DND-41 (cell line): ENCODE data around the gene CREB3L1.

ENCODE experiments used
- ATAC-seq: fragments of 200-7000 bp; cut with Tn5 transposase; 3 replicates; pipeline ENCODE4 v1.9.1; 2021; ENCODE audit warnings: low read depth; ENCODE audit not compliant: insufficient read depth
- DNase-seq: peaks from one replicate; pipeline ENCODE4 v3.0.0-alpha.2; 2020
- H2AFZ ChIP-seq: 2 replicates; pipeline ENCODE4 v1.6.0; 2012; ENCODE audit warnings: low read depth, low read length
- H3K27ac ChIP-seq: 2 replicates; pipeline ENCODE4 v1.5.1; 2012; ENCODE audit warnings: low read length, inconsistent platforms
- H3K27me3 ChIP-seq: fragments of 200-600 bp; sonication (generic); 2 replicates; pipeline ENCODE4 v1.6.0; 2012; ENCODE audit warnings: low read length, mild to moderate bottlenecking, inconsistent platforms; ENCODE audit not compliant: insufficient read depth, poor library complexity
- H3K36me3 ChIP-seq: 2 replicates; pipeline ENCODE4 v1.5.1; 2012; ENCODE audit warnings: low read length, inconsistent platforms; ENCODE audit not compliant: insufficient read depth
- H3K4me1 ChIP-seq: 2 replicates; pipeline ENCODE4 v1.5.1; 2012; ENCODE audit warnings: mild to moderate bottlenecking, low read length; ENCODE audit not compliant: insufficient read depth
- H3K4me2 ChIP-seq: 2 replicates; pipeline ENCODE4 v1.6.0; 2012; ENCODE audit warnings: mild to moderate bottlenecking, moderate library complexity, low read length, inconsistent platforms; ENCODE audit not compliant: insufficient read depth
- H3K4me3 ChIP-seq, 2 experiments: fragments of 200-600 bp in 1 of 2; shearing (Covaris generic) in 1 of 2; 2 replicates each; pipeline ENCODE4 v1.5.1; 2012 to 2016; ENCODE audit warnings: inconsistent platforms in 2 of 2, low read length in 2 of 2, mild to moderate bottlenecking in 2 of 2, low read depth in 1 of 2, moderate library complexity in 1 of 2
- H3K79me2 ChIP-seq: 2 replicates; pipeline ENCODE4 v1.6.0; 2012; ENCODE audit warnings: low read length, inconsistent platforms; ENCODE audit not compliant: insufficient read depth
- H3K9ac ChIP-seq: 2 replicates; pipeline ENCODE4 v1.6.0; 2012; ENCODE audit warnings: low read depth, mild to moderate bottlenecking, inconsistent platforms, low read length, moderate library complexity
- H3K9me3 ChIP-seq: 2 replicates; pipeline ENCODE4 v1.5.1; 2012; ENCODE audit warnings: low read length, moderate library complexity, mild to moderate bottlenecking, inconsistent platforms; ENCODE audit not compliant: insufficient read depth, severe bottlenecking
- H4K20me1 ChIP-seq: 2 replicates; pipeline ENCODE4 v1.6.0; 2012; ENCODE audit warnings: low read length; ENCODE audit not compliant: insufficient read depth
- EZH2 ChIP-seq: IDR thresholded peaks from 3 replicates; pipeline ENCODE4 v1.6.1; 2012; ENCODE audit warnings: borderline replicate concordance, low read depth, mild to moderate bottlenecking, moderate library complexity, low read length, inconsistent platforms; ENCODE audit not compliant: severe bottlenecking
- TF ChIP-seq, protein P1 (sequence below): IDR thresholded peaks from 2 replicates; pipeline ENCODE4 v1.5.1; 2012; ENCODE audit warnings: borderline replicate concordance, low read length, moderate library complexity, mild to moderate bottlenecking; ENCODE audit not compliant: poor library complexity, severe bottlenecking; ENCODE audit errors: extremely low read depth

The CREB3L1 gene

DNA sequence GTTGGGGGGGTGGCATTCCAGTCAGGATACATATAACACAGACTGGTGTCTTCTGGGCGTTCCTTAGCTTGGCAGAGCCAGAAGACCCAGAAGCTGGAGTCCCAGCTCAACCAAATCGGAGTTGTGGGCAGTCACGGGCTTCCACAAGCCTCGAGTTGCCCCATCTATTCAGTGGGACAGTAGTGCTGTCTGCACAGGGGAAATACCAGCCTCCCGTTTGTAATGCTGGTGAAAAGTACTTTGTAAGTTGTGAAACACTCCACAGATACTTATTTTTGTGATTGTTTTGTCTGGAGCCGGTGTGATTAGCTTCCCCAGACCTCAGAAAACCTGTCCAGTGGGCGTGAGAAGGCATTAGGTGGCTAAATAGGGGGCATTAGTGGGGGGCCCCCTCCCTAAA, 83.4 kb downstream of the CREB3L1 start:
- peak overlapping the region; percentile 100 for H3K27ac ChIP-seq
- peak overlapping the region; percentile 97 for H3K4me2 ChIP-seq
- TF ChIP-seq, protein P1, sequence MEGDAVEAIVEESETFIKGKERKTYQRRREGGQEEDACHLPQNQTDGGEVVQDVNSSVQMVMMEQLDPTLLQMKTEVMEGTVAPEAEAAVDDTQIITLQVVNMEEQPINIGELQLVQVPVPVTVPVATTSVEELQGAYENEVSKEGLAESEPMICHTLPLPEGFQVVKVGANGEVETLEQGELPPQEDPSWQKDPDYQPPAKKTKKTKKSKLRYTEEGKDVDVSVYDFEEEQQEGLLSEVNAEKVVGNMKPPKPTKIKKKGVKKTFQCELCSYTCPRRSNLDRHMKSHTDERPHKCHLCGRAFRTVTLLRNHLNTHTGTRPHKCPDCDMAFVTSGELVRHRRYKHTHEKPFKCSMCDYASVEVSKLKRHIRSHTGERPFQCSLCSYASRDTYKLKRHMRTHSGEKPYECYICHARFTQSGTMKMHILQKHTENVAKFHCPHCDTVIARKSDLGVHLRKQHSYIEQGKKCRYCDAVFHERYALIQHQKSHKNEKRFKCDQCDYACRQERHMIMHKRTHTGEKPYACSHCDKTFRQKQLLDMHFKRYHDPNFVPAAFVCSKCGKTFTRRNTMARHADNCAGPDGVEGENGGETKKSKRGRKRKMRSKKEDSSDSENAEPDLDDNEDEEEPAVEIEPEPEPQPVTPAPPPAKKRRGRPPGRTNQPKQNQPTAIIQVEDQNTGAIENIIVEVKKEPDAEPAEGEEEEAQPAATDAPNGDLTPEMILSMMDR: no peak
- TF ChIP-seq EZH2: no peak

DNA sequence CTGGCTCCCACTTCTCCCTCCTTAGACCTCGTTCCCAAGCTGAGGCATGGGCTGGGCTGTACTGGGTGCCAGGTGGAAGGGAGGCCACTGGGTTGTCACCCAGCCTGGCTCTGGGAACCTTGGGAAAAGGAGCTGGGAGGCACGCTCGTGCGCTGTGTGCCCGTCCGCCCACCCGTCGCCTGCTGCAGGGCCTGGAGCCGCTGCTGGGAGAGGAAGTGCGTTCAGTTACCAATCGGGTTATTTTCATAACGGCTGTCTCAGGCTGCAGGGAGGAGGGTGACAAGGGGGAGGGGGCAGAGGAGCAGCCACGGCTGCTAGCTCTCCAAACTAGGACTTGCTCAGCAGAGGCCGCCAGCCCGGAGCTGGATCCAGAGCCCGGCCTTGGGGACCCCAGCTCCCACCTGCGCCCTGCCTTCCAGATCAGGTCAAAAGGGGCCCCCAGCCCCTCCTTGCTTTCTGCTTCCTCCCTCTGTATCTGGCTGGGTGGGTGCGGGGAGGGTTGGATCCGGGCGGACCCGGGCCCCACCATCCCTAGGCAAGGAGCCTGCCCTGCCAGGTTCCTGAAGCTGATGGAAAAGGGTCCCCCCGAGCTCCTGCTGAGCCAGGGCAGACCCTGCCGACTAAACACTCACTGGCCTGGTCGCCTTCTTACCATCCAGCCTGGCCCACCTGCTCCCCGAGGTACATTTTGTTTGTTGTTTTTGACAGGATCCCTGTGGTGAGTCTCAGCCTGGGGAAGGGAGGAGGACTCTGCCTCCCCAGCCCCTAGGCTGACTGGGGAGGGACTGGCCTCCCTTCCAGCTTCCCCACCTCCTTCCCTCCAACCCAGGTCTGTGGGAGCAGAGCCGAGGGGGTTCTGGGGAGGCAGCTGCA, 84.1 kb downstream of the CREB3L1 start:
- Histone ChIP-seq H3K27ac (peak overlapping the region; percentile 100), H3K4me3 (peak overlapping the region; percentile 51 to 69), H3K79me2 (peaks cover 97% of the 10 kb centered on the region), H3K4me1 (peaks cover 30% of the 10 kb centered on the region), H3K9me3 (no peaks in the 10 kb centered on the region), H2AFZ (peak overlapping the region; percentile 88), H3K36me3 (peaks cover 44% of the 10 kb centered on the region), H3K4me2 (peak overlapping the region; percentile 97), H3K27me3 (no peaks in the 10 kb centered on the region), H3K9ac (peak overlapping the region; percentile 92), H4K20me1 (peaks cover 40% of the 10 kb centered on the region)
- DNase-seq (peak; percentile 91), ATAC-seq (peak; percentile 96)
- TF ChIP-seq EZH2: no peak
- TF ChIP-seq, protein P1: no peak

More for the DNA sequence above, 83.4 kb downstream of the CREB3L1 start:
- Histone ChIP-seq H3K4me1 (peaks cover 30% of the 10 kb centered on the region), H2AFZ (peak overlapping the region; percentile 88), H3K4me3 (peak overlapping the region; percentile 51 to 69; a peak in 3 of 4 replicates), H4K20me1 (peaks cover 39% of the 10 kb centered on the region), H3K36me3 (peaks cover 44% of the 10 kb centered on the region), H3K27me3 (no peaks in the 10 kb centered on the region), H3K9ac (peak overlapping the region; percentile 92), H3K9me3 (no peaks in the 10 kb centered on the region), H3K79me2 (peaks cover 97% of the 10 kb centered on the region)
- ATAC-seq (peak; percentile 32), DNase-seq (no peak)

DNA sequence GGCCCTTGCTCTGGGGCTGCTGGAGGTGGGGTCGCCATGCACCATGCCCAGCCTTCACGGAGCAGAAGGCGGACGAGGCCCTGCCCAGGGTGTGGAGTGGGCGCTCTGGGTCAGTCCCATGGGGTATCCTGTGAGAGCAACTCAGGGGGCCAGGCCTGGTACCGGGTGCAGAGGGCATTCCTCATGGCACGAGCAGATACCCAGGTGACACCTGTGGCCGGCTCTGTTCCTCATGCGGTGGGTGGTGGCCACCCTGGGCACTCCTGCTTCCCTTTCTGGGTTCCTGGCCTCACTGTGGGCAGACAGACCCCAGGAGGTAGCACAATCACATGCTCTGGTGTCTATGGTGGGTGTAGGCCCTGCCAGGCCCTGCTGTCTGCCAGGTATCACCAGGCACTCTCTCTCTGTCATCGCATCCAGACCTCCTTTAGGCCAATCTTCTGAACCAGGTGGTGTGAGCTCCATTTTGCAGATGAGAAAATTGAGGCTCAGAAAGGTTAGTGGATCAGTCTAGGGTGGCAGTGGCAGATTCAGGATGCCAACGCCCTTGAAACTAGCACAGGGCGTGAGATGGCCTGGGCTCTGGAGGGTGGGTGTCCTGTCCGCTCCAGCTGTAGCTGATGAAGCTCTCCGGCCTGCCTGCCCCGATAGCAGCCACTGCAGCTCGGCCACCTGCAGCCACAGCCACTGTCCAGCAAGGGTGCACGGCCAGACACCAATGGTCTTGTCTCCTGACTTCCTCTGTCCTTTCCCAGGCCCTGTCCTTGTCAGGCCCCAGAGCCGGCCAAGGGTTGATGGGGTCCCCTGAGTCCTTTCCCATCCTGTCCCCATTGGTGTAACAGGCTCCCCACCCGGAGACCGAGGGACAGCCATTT, 84.9 kb downstream of the CREB3L1 start:
- H3K4me2 ChIP-seq: peak overlapping the region; percentile 97

More for the DNA sequence above, 84.9 kb downstream of the CREB3L1 start:
- Histone ChIP-seq H3K36me3 (peaks cover 50% of the 10 kb centered on the region), H3K27ac (peak overlapping the region; percentile 100), H3K9ac (peak overlapping the region; percentile 92), H3K4me3 (peak overlapping the region; percentile 51 to 69; a peak in 3 of 4 replicates), H3K4me1 (peaks cover 30% of the 10 kb centered on the region), H3K79me2 (peaks cover 96% of the 10 kb centered on the region), H3K9me3 (no peaks in the 10 kb centered on the region), H3K27me3 (no peaks in the 10 kb centered on the region), H4K20me1 (peaks cover 48% of the 10 kb centered on the region), H2AFZ (no peak overlapping the region)
- DNase-seq: no peak
- no peak for TF ChIP-seq EZH2
- TF ChIP-seq, protein P1: no peak
- no peak for ATAC-seq
